D721Med (cell line): ENCODE measurements around the gene GAB2.
"Not testable (repeated sequence)": the region's sequence is repeated elsewhere in the genome, so short reads cannot be mapped to it uniquely, and the experiment has no call there.

Experiments used
- DNase-seq: peaks from one replicate; pipeline ENCODE4 v3.0.0; 2011; ENCODE audit warnings: low spot score; ENCODE audit not compliant: insufficient read length
- FAIRE-seq: peaks from 2 replicates; lab custom pipeline; 2011; peaks lifted over from hg19 to GRCh38; lab: Jason Lieb, UNC
- CTCF ChIP-seq: IDR thresholded peaks from 2 replicates; pipeline ENCODE4 v1.5.1; 2012; ENCODE audit warnings: mild to moderate bottlenecking, control low read depth; ENCODE audit not compliant: insufficient read depth; ENCODE audit errors: missing control alignments

The GAB2 gene

GRCh38 chr11:78281511-78281910, 136.1 kb downstream of the GAB2 start:
- DNase-seq (no peak), FAIRE-seq (no peak)

GRCh38 chr11:78277314-78277994, 140.2 kb downstream of the GAB2 start:
- DNase-seq (no peak), FAIRE-seq (no peak)
- TF ChIP-seq CTCF: no peak

More at GRCh38 chr11:78281511-78281910, 136.1 kb downstream of the GAB2 start:
- TF ChIP-seq CTCF: no peak

DNA sequence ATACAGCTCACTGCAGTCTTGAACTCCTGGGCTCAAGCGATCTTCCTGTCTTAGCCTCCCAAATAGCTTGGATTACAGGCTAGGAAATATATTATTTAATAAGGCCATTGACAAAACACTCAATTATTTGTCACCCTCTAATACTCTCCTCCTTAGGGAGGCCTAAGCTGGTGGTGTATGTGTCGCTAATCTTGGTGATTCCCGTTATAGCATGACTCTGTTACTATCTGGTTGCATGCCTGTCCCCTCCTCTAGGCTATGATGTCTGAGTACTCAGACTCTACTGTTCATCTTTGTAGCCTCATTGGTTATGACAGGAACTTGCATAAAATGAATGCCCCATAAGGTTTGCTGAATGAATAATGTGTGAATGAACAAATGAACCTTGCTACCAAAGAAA, 141.3 kb downstream of the GAB2 start:
- FAIRE-seq (no peak), DNase-seq (no peak)
- no peak for TF ChIP-seq CTCF

GRCh38 chr11:78274739-78275138, 142.9 kb downstream of the GAB2 start:
- TF ChIP-seq CTCF: no peak
- FAIRE-seq (no peak), DNase-seq (no peak)

DNA sequence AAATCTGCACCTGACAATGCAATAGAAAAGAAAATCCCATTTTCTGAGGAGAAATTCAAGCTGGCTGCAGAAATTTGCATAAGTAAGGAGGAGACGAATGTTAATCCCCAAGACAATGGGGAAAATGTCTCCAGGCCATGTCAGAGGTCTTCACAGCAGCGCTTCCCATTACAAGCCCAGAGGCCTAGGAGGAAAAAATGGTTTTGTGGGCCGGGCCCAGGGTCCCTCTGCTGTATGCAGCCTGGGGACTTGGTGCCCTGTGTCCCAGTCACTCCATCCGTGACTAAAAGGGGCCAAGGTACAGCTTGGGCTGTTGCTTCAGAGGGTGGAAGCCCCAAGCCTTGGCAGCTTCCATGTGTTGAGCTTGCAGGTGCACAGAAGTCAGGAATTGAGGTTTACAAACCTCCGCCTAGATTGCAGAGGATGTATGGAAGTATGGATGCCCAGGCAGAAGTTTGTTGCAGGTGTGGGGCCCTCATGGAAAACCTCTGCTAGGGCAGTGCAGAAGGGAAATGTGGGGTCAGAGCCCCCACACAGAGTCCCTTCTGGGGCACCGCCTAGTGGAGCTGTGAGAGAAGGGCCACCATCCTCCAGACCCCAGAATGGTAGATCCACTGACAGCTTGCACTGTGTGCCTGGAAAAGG, 144.9 kb downstream of the GAB2 start:
- DNase-seq, FAIRE-seq: not testable (repeated sequence)

- FAIRE-seq, DNase-seq: not testable (repeated sequence)
Observed at GRCh38 chr11:78271801-78272200, 145.8 kb downstream of the GAB2 start.

GRCh38 chr11:78270971-78271370, 146.6 kb downstream of the GAB2 start:
- DNase-seq (no peak), FAIRE-seq (no peak)
- TF ChIP-seq CTCF: no peak

DNA sequence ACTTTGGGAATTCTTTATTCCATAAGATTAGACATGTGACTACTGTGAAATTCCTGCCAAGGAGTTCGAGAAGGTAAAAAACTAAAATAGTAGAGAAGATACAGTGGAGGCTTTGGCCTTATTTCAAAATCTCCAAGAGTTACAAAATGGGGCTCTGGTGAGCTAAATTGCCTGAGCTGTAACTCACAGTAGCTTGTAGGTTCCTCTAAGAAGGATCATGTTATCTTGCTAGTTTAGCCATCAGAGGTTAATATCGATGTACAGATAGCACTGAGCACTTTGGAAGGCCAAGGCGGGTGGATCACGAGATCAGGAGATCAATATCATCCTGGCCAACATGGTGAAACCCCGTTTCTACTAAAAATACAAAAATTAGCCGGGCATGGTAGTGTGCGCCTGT, 147.8 kb downstream of the GAB2 start:
- DNase-seq (no peak), FAIRE-seq (no peak)
- no peak for TF ChIP-seq CTCF
